Stomach (tissue), 9 donors: ENCODE measurements around the gene RPS6KB2. TPM values are rescaled to one million over a fixed set of nuclear protein-coding genes. Genes with fewer than 3 reads are reported as not detected.

Experiments used
- DNase-seq, 2 donors: peaks; one replicate each; pipeline versions ENCODE4 v3.0.0 to v3.0.0-alpha.2; 2013 to 2019
- H3K27ac ChIP-seq, 5 donors: fragments of 200-600 bp in 4 of 5; sonication (generic) in 4 of 5; one replicate each; pipeline ENCODE4 v1.5.1; 2013 to 2019; ENCODE audit warnings: mild to moderate bottlenecking in 1 of 5, moderate library complexity in 1 of 5
- H3K27me3 ChIP-seq, 3 donors: fragments of 200-600 bp; sonication (generic); one replicate each; pipeline ENCODE4 v1.5.1; 2017 to 2019; ENCODE audit warnings: mixed run types in 1 of 3
- H3K36me3 ChIP-seq, 4 donors: fragments of 200-600 bp; sonication (generic); 1 replicate in 3 of 4; 2 replicates in 1 of 4; pipeline ENCODE4 v1.5.1; 2016 to 2019
- H3K4me1 ChIP-seq, 4 donors: fragments of 200-600 bp; sonication (generic); one replicate each; pipeline ENCODE4 v1.5.1; 2016 to 2019
- H3K4me3 ChIP-seq, 4 donors: fragments of 200-600 bp; sonication (generic) in 3 of 4; one replicate each; pipeline ENCODE4 v1.5.1; 2016 to 2019; ENCODE audit warnings: mild to moderate bottlenecking in 1 of 4
- H3K9me3 ChIP-seq, 4 donors: fragments of 200-600 bp; sonication (generic); one replicate each; pipeline ENCODE4 v1.5.1; 2016 to 2019
- CTCF ChIP-seq, 7 experiments: fragments of 450-650 bp in 4 of 7; fragments of 200-600 bp in 3 of 7; sonication (generic) in 3 of 7; IDR thresholded peaks; one replicate each; pipeline ENCODE4 v1.5.1; 2016 to 2019; ENCODE audit warnings: antibody characterized with exemption in 7 of 7, control low read depth in 2 of 7, mild to moderate bottlenecking in 1 of 7
- EP300 ChIP-seq: sonication (generic); formaldehyde crosslinking; IDR thresholded peaks from one replicate; pipeline ENCODE4 v1.6.1; 2017; ENCODE audit warnings: antibody characterized with exemption
- POLR2A ChIP-seq, 4 donors: fragments of 450-650 bp; IDR thresholded peaks; one replicate each; pipeline ENCODE4 v1.6.1; 2016; ENCODE audit warnings: antibody characterized with exemption in 4 of 4, control low read depth in 2 of 4, mild to moderate bottlenecking in 1 of 4, moderate library complexity in 1 of 4
- POLR2AphosphoS5 ChIP-seq, 3 donors: sonication (generic); formaldehyde crosslinking; IDR thresholded peaks; one replicate each; pipeline ENCODE4 v1.6.1; 2016; ENCODE audit warnings: antibody characterized with exemption in 3 of 3
- WGBS, 5 donors: extraction: QIAGEN DNeasy Blood & Tissue Kit in 3 of 5; methylation state at CpG; one replicate each; pipeline versions ENCODE4 v1.1.5 to v1.1.7; 2013 to 2018; 5-methylcytosine and 5-hydroxymethylcytosine counted together
- intact Hi-C: fragments of 100-400 bp; cut with DNase I; formaldehyde crosslinking; loops from one replicate; pipeline ENCODE4 v1.15.1; 2023; ENCODE audit warnings: low total_unique reads
- polyA plus RNA-seq, 3 donors: library from polyadenylated mRNA; stranded (reverse); fragments of 200-250 nt; gene quantifications; one replicate each; pipeline ENCODE4 v1.2.3, GENCODE V29; 2013
- total RNA-seq, 5 donors: library from RNA; depleted of rRNA; stranded (reverse); fragments of >200 nt; gene quantifications; one replicate each; pipeline versions ENCODE4 v1.1.0 to v1.2.3, GENCODE V29; 2014 to 2016
- donor health status: healthy with polysubstance abuse.
- donor health status: Bipolar disorder and iron deficiency.
- donor health status: healthy.

RPS6KB2 gene
- total and polyA plus RNA-seq, 8 donors: 29.7 to 434 (median 71.5) TPM

- DNase-seq: no peak
- whole genome bisulfite sequencing, 5 donors: 84 to 92% (median 90%) methylated on average over 15 to 21 of the region's 21 CpGs
These were observed 25.8 kb downstream of the RPS6KB2 start for GRCh38 chr11:67453816-67454732.

GRCh38 chr11:67455054-67455453, 26.8 kb downstream of the RPS6KB2 start, which contains the start of gene CABP4:
Gene CABP4, plus strand, starts transcription at chr11:67455354. Its CDS starts 70 bp downstream, at chr11:67455424.
- no peak for DNase-seq
- intact Hi-C loops: no loop called here

More at GRCh38 chr11:67453816-67454732, 25.8 kb downstream of the RPS6KB2 start:
- intact Hi-C loops: no loop called here
- Histone ChIP-seq H3K27ac (no peak overlapping the region), H3K27me3 (no peaks in the 10 kb centered on the region), H3K4me3 (no peak overlapping the region), H3K4me1 (peaks cover 0 to 15% (median 10%) of the 10 kb centered on the region in 4 donors), H3K36me3 (no peaks in the 10 kb centered on the region), H3K9me3 (no peaks in the 10 kb centered on the region)
- no peak for TF ChIP-seq CTCF (IDR thresholded peaks at IDR 0.05)
- TF ChIP-seq POLR2AphosphoS5 (IDR thresholded peaks at IDR 0.05): no peak
- TF ChIP-seq EP300: no peak
- TF ChIP-seq POLR2A (IDR thresholded peaks at IDR 0.05): no peak

GRCh38 chr11:67456068-67456705, 27.9 kb downstream of the RPS6KB2 start:
- no peaks in the 10 kb centered on the region for H3K27me3 ChIP-seq
- no peaks in the 10 kb centered on the region for H3K9me3 ChIP-seq
- intact Hi-C loops: no loop called here
- no peak for DNase-seq
- H3K4me3 ChIP-seq: no peak overlapping the region
- no peak overlapping the region for H3K27ac ChIP-seq
- H3K36me3 ChIP-seq: no peaks in the 10 kb centered on the region
- peaks cover 0 to 15% (median 10%) of the 10 kb centered on the region in 4 donors for H3K4me1 ChIP-seq
- TF ChIP-seq POLR2A (IDR thresholded peaks at IDR 0.05) (no peak), EP300 (no peak), POLR2AphosphoS5 (IDR thresholded peaks at IDR 0.05) (no peak), CTCF (IDR thresholded peaks at IDR 0.05) (no peak)
- WGBS, 5 donors: 73 to 84% (median 77%) methylated on average over 10 to 25 of the region's 25 CpGs

More at GRCh38 chr11:67455054-67455453, 26.8 kb downstream of the RPS6KB2 start, which contains the start of gene CABP4:
- no peaks in the 10 kb centered on the region for H3K27me3 ChIP-seq
- no peak for TF ChIP-seq POLR2A (IDR thresholded peaks at IDR 0.05)
- no peak for TF ChIP-seq POLR2AphosphoS5 (IDR thresholded peaks at IDR 0.05)
- no peak for TF ChIP-seq EP300
- no peak for TF ChIP-seq CTCF (IDR thresholded peaks at IDR 0.05)
- H3K4me1 ChIP-seq: peaks cover 0 to 15% (median 10%) of the 10 kb centered on the region in 4 donors
- no peak within 1 kb of the TSS for H3K27ac ChIP-seq
- WGBS, 5 donors: 83 to 96% (median 88%) methylated on average over 2 to 3 of the region's 3 CpGs
- no peak within 1 kb of the TSS for H3K4me3 ChIP-seq
- no peaks in the 10 kb centered on the region for H3K36me3 ChIP-seq
- H3K9me3 ChIP-seq: no peaks in the 10 kb centered on the region

- TF ChIP-seq EP300 (no peak), POLR2AphosphoS5 (IDR thresholded peaks at IDR 0.05) (no peak), POLR2A (IDR thresholded peaks at IDR 0.05) (no peak), CTCF (IDR thresholded peaks at IDR 0.05) (no peak)
- no peak overlapping the region for H3K4me3 ChIP-seq
- DNase-seq: no peak
- no peaks in the 10 kb centered on the region for H3K36me3 ChIP-seq
- H3K27me3 ChIP-seq: no peaks in the 10 kb centered on the region
- intact Hi-C loops: no loop called here
- no peaks in the 10 kb centered on the region for H3K9me3 ChIP-seq
- peaks cover 0 to 8% (median 3%) of the 10 kb centered on the region in 4 donors for H3K4me1 ChIP-seq
- no peak overlapping the region for H3K27ac ChIP-seq
- 89 to 99% (median 94%) methylated on average over 7 to 12 of the region's 12 CpGs for WGBS, 5 donors
These were observed 29.2 kb downstream of the RPS6KB2 start for GRCh38 chr11:67457453-67457852.
